NCI-H1048 (cell line): ENCODE measurements around the gene ACP4.
"Not testable (repeated sequence)": the region's sequence is repeated elsewhere in the genome, so short reads cannot be mapped to it uniquely, and the experiment has no call there.

Experiments used
- DNase-seq: peaks from one replicate; lab custom pipeline; 2025; lab: John Stamatoyannopoulos, UW

ACP4 gene

GRCh38 chr19:50790396-50790795 lies at the start of gene ACP4:
TSS of gene ACP4 (plus strand) at chr19:50790415. CDS start at chr19:50790415, 0 bp downstream.
- no peak for DNase-seq

- no peak for DNase-seq
These were observed 48.9 kb upstream of the ACP4 start for GRCh38 chr19:50741179-50741933.

GRCh38 chr19:50743537-50743936 lies 46.7 kb upstream of the ACP4 start:
- no peak for DNase-seq

- no peak for DNase-seq
These were observed 45.0 kb upstream of the ACP4 start for GRCh38 chr19:50745221-50745620.

GRCh38 chr19:50747141-50747540 lies 43.1 kb upstream of the ACP4 start:
- DNase-seq = not testable (repeated sequence)

GRCh38 chr19:50749490-50749889 lies 40.7 kb upstream of the ACP4 start:
- DNase-seq = no peak

- no peak for DNase-seq
These were observed 40.2 kb upstream of the ACP4 start for GRCh38 chr19:50750010-50750409.

GRCh38 chr19:50753879-50754278 lies 36.3 kb upstream of the ACP4 start:
- no peak for DNase-seq

GRCh38 chr19:50756244-50756643 lies 34.0 kb upstream of the ACP4 start:
- DNase-seq = not testable (repeated sequence)

- not testable (repeated sequence) for DNase-seq
These were observed 32.6 kb upstream of the ACP4 start for GRCh38 chr19:50757624-50758023.

GRCh38 chr19:50759076-50759475 lies 31.1 kb upstream of the ACP4 start:
- not testable (repeated sequence) for DNase-seq

GRCh38 chr19:50759886-50760285 lies 30.3 kb upstream of the ACP4 start:
- DNase-seq = no peak

- not testable (repeated sequence) for DNase-seq
These were observed 28.7 kb upstream of the ACP4 start for GRCh38 chr19:50761501-50761900.

GRCh38 chr19:50763521-50763920 lies 26.7 kb upstream of the ACP4 start:
- DNase-seq = not testable (repeated sequence)

GRCh38 chr19:50764409-50764808 lies 25.8 kb upstream of the ACP4 start:
- DNase-seq = no peak

- DNase-seq = not testable (repeated sequence)
These were observed 23.5 kb upstream of the ACP4 start for GRCh38 chr19:50766746-50767145.

GRCh38 chr19:50767263-50767662 lies 23.0 kb upstream of the ACP4 start:
- DNase-seq = not testable (repeated sequence)

- no peak for DNase-seq
These were observed 21.9 kb upstream of the ACP4 start for GRCh38 chr19:50768277-50768676.

- not testable (repeated sequence) for DNase-seq
These were observed 20.1 kb upstream of the ACP4 start, which contains the start of gene GPR32 for GRCh38 chr19:50770164-50770563. TSS of gene GPR32 (plus strand) at chr19:50770464. CDS start at chr19:50770601, 137 bp downstream.

GRCh38 chr19:50770888-50771287 lies 19.3 kb upstream of the ACP4 start:
- no peak for DNase-seq

- no peak for DNase-seq
These were observed 17.7 kb upstream of the ACP4 start for GRCh38 chr19:50772476-50772875.

- not testable (repeated sequence) for DNase-seq
These were observed 17.3 kb upstream of the ACP4 start for GRCh38 chr19:50772912-50773311.

- not testable (repeated sequence) for DNase-seq
These were observed 16.8 kb upstream of the ACP4 start for GRCh38 chr19:50773454-50773853.

GRCh38 chr19:50776131-50776530 lies 14.1 kb upstream of the ACP4 start:
- no peak for DNase-seq
